ENCODE results near the gene ZNF132.
"Not testable (repeated sequence)": the region's sequence is repeated elsewhere in the genome, so short reads cannot be mapped to it uniquely, and the experiment has no call there.

ZNF132 gene

GRCh38 chr19:58466760-58467589, 27.0 kb upstream of the ZNF132 start, which contains the start of gene ZNF324:
ZNF324 (plus strand) TSS chr19:58467080; CDS start chr19:58469186, 2,106 bp downstream.
- DNase-seq, result peak; percentile 98 to 99

- DNase-seq, result no peak
Measured at GRCh38 chr19:58466089-58466759, 26.3 kb upstream of the ZNF132 start.

GRCh38 chr19:58460039-58460438, 20.1 kb upstream of the ZNF132 start:
- DNase-seq, result no peak

DNA sequence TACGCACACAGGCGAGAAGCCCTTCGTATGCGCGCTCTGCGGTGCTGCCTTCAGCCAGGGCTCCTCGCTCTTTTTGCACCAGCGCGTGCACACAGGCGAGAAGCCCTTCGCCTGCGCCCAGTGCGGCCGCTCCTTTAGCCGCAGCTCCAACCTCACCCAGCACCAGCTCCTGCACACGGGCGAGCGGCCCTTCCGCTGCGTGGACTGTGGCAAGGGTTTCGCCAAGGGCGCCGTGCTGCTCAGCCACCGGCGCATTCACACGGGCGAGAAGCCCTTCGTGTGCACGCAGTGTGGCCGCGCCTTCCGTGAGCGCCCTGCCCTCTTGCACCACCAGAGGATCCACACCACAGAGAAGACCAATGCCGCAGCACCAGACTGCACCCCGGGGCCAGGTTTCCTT, 16.2 kb upstream of the ZNF132 start:
- DNase-seq, result no peak

DNA sequence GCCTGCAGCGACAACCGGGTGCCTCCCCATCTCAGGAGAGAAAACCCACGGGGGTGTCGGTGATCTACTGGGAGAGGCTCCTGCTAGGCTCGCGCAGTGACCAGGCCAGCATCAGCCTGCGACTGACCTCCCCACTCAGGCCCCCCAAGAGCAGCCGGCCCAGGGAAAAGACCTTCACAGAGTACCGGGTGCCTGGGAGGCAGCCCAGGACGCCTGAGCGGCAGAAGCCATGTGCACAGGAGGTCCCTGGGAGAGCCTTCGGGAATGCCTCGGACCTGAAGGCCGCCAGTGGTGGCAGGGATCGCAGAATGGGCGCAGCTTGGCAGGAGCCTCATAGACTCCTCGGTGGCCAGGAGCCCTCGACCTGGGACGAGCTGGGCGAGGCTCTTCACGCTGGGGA, 15.4 kb upstream of the ZNF132 start:
- no peak for DNase-seq

- DNase-seq, result no peak
Measured at GRCh38 chr19:58453743-58454142, 13.8 kb upstream of the ZNF132 start.

GRCh38 chr19:58451358-58452101, 11.6 kb upstream of the ZNF132 start, which contains the start of gene ZNF324B:
ZNF324B (plus strand) TSS chr19:58451622; CDS start chr19:58453702, 2,080 bp downstream.
- peak; percentile 97 for DNase-seq

GRCh38 chr19:58450856-58451357, 11.0 kb upstream of the ZNF132 start:
- peak in 1 of 2 experiments; percentile 22 for DNase-seq

DNA sequence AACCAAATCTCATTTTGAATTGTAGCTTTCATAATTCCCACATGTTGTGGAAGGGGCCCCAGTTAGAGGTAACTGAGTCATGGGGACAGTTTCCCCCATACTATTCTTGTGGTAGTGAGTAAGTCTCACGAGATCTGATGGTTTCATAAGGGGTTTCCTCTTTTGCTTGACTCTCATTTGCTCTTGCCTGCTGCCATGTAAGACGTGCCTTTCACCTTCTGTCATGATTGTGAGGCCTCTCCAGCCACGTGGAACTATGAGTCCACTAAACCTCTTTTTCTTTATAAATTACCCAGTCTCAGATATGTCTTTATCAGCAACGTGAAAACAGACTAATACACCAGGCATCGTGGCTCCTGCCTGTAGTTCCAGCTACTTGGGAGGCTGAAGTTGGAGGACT, 10.0 kb upstream of the ZNF132 start:
- peak in 1 of 2 experiments; percentile 26 for DNase-seq

DNA sequence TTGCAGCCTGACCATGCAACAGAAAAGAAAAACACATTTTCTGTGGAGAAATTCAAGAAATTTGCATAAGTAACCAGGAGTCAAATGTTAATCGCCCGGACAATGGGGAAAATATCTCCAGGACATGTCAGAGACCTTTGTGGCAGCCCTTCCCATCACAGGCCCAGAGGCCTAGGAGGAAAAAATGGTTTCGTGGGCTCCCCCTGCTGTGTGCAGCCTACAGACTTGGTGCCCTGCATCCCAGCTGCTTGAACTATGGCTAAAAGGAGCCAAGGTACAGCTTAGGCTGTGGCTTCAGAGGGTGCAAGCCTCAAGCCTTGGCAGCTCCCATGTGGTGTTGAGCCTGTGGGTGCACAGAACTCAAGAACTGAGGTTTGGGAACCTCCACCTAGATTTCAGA, 8.9 kb upstream of the ZNF132 start:
- DNase-seq, result not testable (repeated sequence)

GRCh38 chr19:58442986-58443385, 3.0 kb upstream of the ZNF132 start:
- not testable (repeated sequence) for DNase-seq

DNA sequence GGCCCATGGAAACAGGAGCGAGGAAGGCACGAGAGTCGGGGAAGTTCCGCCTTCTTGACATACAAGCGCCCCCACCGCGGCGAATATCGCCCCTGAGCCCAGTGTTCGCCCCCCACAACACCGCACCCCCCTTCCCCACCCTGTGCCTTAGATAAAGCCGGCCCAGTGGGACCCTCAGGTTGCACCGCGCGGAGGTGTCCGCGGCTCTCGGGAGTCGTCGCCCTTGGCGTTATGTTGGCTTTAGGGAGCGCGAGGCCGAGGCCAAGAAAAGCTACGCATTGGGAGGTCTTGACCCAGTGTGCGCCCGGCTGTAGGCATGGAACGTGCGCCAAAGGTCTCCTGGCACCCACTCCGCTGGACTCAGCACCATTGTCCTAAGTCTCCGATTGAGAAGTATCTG, 603 bp upstream of the ZNF132 start:
- no peak for DNase-seq

DNA sequence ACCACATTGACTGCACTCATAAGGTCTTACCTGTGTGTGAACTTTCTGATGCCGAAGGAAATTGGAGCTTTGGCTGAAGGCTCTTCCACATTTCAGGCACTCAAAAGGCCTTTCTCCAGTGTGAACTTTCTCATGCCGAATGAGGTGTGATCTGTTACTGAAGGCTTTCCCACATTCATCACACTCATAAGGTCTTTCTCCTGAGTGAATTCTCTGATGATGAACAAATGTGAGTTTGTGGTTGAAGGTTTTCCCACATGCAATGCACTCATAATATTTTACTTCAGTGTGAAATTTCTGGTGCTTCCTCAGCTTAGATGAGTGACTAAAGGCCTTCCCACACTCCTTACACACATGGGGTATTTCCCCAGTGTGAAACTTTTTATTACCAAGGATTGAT, 5.7 kb downstream of the ZNF132 start:
- DNase-seq, result no peak

DNA sequence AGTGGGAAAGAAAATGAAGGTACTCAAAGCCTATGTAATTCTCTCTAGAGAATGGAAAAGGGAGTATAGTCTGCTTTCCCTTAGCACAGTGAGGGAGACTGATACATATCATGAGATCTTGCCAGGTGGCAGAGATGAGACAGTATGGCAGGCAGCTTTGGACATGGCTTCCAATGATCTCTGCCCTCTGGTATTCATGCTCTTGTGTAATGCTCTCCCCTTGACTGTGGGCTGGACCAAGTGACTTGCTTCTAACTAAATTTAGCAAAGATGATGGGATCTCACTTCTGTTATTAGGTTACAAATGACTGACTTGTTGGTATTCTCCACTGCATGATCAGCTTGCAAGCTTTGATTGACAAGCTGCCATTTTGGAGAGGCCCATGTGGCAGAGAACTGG, 10.2 kb downstream of the ZNF132 start:
- DNase-seq, result no peak

DNA sequence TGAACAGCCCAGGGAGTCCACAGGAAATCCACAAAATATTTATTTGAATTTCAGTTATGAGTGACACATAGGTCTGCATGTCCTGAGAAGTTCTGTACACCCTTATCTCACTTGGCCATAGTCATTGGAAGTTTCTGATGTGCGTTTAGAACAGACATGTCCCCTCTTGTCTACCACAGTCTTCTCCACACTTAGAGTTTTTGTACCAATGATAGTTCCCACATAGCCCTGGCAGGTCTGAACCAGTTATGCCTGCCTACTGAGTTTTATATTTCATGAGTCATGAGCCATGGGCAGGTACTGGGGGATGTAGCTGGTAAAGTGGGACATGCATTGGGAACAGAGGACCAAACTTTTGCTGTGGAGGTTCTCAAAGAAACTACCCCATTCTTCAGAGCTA, 11.3 kb downstream of the ZNF132 start:
- no peak for DNase-seq

DNA sequence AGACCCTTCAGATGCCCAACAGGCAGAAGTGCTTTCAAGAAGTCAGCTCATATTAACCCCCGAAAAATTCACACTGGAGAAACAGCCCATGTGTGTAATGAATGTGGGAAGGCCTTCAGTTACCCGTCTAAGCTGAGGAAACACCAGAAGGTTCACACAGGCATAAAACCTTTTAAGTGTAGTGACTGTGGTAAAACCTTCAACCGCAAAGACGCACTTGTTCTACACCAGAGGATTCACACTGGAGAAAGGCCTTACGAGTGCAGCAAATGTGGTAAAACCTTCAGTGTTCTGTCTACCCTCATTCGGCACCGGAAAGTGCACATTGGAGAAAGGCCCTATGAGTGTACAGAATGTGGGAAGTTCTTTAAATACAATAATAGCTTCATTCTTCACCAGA, 22.9 kb downstream of the ZNF132 start:
- DNase-seq, result no peak

GRCh38 chr19:58416604-58417003, 23.3 kb downstream of the ZNF132 start:
- no peak for DNase-seq

DNA sequence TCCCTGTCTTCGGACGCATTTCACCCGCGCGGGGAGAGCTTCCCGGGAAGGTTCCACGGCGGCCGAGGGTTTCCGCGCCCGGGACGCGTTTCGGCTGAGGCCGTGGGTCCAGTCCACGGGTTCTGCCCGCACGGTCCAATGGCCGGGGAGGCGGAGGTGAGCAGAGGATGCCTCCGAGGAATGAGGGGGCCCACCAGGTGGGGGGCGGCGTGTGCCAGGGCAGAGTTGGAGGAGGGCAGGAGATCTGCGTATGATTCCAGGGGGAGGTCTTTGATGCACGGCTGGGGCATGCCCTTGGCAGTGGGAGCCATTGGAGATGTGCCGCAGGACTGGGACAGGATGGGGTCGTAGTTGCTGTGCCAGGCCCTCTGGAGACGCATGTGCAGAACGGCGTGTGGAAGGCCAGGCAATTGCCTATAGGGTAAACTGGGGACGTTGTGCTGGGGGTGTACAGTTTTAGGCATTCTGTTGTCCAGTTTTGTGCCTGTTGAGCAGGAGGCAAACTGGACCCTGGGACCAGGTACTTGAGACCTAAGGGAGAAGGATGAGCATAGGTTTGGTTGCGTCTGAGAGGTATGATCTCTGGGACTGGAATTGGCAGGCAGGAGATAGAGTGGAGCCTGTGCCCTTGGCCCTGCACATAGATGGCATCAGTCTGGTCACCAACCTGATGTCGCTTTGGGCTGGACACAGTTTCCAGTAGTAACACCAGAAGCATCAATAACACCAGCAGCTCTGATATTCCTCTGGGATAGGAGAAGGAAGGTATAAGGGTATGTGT, 30.8 kb downstream of the ZNF132 start:
- peak; percentile 56 to 60 for DNase-seq

GRCh38 chr19:58408152-58409009, 31.6 kb downstream of the ZNF132 start, which contains the start of gene ZNF584:
ZNF584 (plus strand) TSS chr19:58408649; CDS start chr19:58409148, 499 bp downstream.
- DNase-seq, result peak; percentile 96 to 98

- no peak for DNase-seq
Measured at GRCh38 chr19:58407658-58408151, 32.2 kb downstream of the ZNF132 start.

Data from activated T-cell treated with anti-CD3 and anti-CD28 coated beads, Interleukin-2, amount 50 U/mL, for 48 hours (primary cell).